Motor neuron (in vitro differentiated cells): ENCODE results near the gene C9orf153. TPM values are rescaled to one million over a fixed set of nuclear protein-coding genes. Genes with fewer than 3 reads are reported as not detected.

Source experiments
- ATAC-seq, 8 experiments: fragments of 200-7000 bp; cut with Tn5 transposase; replicated peaks in 6 of 8; 2 replicates each; pipeline ENCODE4 v1.8.0; 2021; ENCODE audit warnings: mild to moderate bottlenecking in 8 of 8, moderate library complexity in 8 of 8
- H3K27ac ChIP-seq, 2 donors: fragments of 250-450 bp; sonication (Bioruptor Pico); 2 replicates each; pipeline ENCODE4 v1.9.0; 2021; ENCODE audit warnings: antibody characterized with exemption in 2 of 2, mild to moderate bottlenecking in 2 of 2, moderate library complexity in 1 of 2
- H3K4me1 ChIP-seq, 2 donors: fragments of 250-450 bp; sonication (Bioruptor Pico); replicated peaks in 1 of 2; 2 replicates each; pipeline ENCODE4 v1.6.1; 2021; ENCODE audit warnings: antibody characterized with exemption in 2 of 2, mild to moderate bottlenecking in 2 of 2, moderate library complexity in 1 of 2
- H3K4me3 ChIP-seq, 5 donors: fragments of 250-450 bp; sonication (Bioruptor Pico); 2 replicates each; pipeline ENCODE4 v1.9.0; 2021; ENCODE audit warnings: antibody characterized with exemption in 5 of 5, mild to moderate bottlenecking in 5 of 5, moderate library complexity in 4 of 5
- WGBS, 10 experiments: fragments of 450-650 bp; shearing (Covaris generic); methylation state at CpG; one replicate each; pipeline ENCODE4 v1.0.0; 2022; 5-methylcytosine and 5-hydroxymethylcytosine counted together
- in situ Hi-C, 9 experiments: fragments of 400-800 bp; cut with MboI; loops; one replicate each; pipeline ENCODE4 v1.15.0; 2021; ENCODE audit warnings: low sequenced_read_pairs in 9 of 9, low pct_unique_long_range_greater_than_20kb in 2 of 9; ENCODE audit not compliant: unreplicated experiment in 9 of 9
- total RNA-seq, 8 experiments: library from RNA; unstranded; fragments of 300-600 nt; gene quantifications; 2 replicates each; pipeline versions ENCODE4 v1.2.3 to v1.2.4, GENCODE V29; 2022

Gene C9orf153
- total RNA-seq, 8 experiments from 2014 or later: 0.18 to 1.4 (median 0.49) TPM; not detected in 1

- Histone ChIP-seq H3K4me1 (peaks cover 27 to 36% of the 10 kb centered on the region in 2 donors), H3K27ac (peak within 1 kb of the TSS; percentile 95 to 97), H3K4me3 (peak within 1 kb of the TSS; percentile 77 to 92 (median 85))
- in situ Hi-C loops: no loop called here
- 0% methylated on average over 1 to 7 of the region's 101 CpGs; no CpG with 5 or more reads in 7 of the 10 experiments for WGBS, 10 experiments
- peak; percentile 71 to 90 (median 88) for ATAC-seq
Measured at GRCh38 chr9:86282077-86282978, 22.9 kb upstream of the C9orf153 start, which contains the start of gene ISCA1. Gene ISCA1, minus strand, starts transcription at chr9:86282538. Its CDS starts 80 bp downstream, at chr9:86282458.

- 0% methylated on average over 3 to 20 of the region's 31 CpGs; no CpG with 5 or more reads in 4 of the 10 experiments for WGBS, 10 experiments
- Histone ChIP-seq H3K4me3 (peak overlapping the region; percentile 77 to 92 (median 85)), H3K4me1 (peaks cover 23 to 29% of the 10 kb centered on the region in 2 donors), H3K27ac (peak overlapping the region; percentile 95 to 97)
- in situ Hi-C loops: no loop called here
- peak in 2 of 8 experiments; percentile 3 to 6 for ATAC-seq
Measured at GRCh38 chr9:86281593-86282076, 22.2 kb upstream of the C9orf153 start.

- WGBS, 10 experiments: 83 to 100% (median 96%) methylated on average over 1 to 7 of the region's 7 CpGs; no CpG with 5 or more reads in 2 of the 10 experiments
- H3K4me3 ChIP-seq: peak overlapping the region in 4 of 5 donors; percentile 77 to 92 (median 84)
- ATAC-seq: no peak
- in situ Hi-C loops: no loop called here
- peaks cover 20 to 25% of the 10 kb centered on the region in 2 donors for H3K4me1 ChIP-seq
- H3K27ac ChIP-seq: no peak overlapping the region
Measured at GRCh38 chr9:86280580-86280979, 21.1 kb upstream of the C9orf153 start.

GRCh38 chr9:86279839-86280238, 20.4 kb upstream of the C9orf153 start:
- no peak for ATAC-seq
- WGBS, 10 experiments: 83 to 100% (median 96%) methylated on average over 1 to 2 of the region's 3 CpGs; no CpG with 5 or more reads in 4 of the 10 experiments
- Histone ChIP-seq H3K4me1 (peaks cover 20 to 25% of the 10 kb centered on the region in 2 donors), H3K4me3 (no peak overlapping the region), H3K27ac (no peak overlapping the region)
- in situ Hi-C loops: no loop called here

- Histone ChIP-seq H3K27ac (no peak overlapping the region), H3K4me3 (no peak overlapping the region), H3K4me1 (peaks cover 14 to 20% of the 10 kb centered on the region in 2 donors)
- no peak for ATAC-seq
- in situ Hi-C loops: no loop called here
- WGBS, 10 experiments: 33 to 92% (median 75%) methylated on average over 1 of the region's 1 CpG; no CpG with 5 or more reads in 3 of the 10 experiments
Measured at GRCh38 chr9:86277072-86277471, 17.6 kb upstream of the C9orf153 start.

GRCh38 chr9:86275962-86276361, 16.5 kb upstream of the C9orf153 start:
- Histone ChIP-seq H3K4me1 (peaks cover 13 to 19% of the 10 kb centered on the region in 2 donors), H3K4me3 (no peak overlapping the region), H3K27ac (no peak overlapping the region)
- whole genome bisulfite sequencing, 10 experiments: 58 to 100% (median 96%) methylated on average over 1 to 3 of the region's 3 CpGs; no CpG with 5 or more reads in 2 of the 10 experiments
- peak in 5 of 8 experiments; percentile 7 to 35 (median 22) for ATAC-seq
- in situ Hi-C loops: no loop called here

- in situ Hi-C loops: no loop called here
Measured at GRCh38 chr9:86274821-86275643, 15.6 kb upstream of the C9orf153 start.

GRCh38 chr9:86272221-86272620, 12.8 kb upstream of the C9orf153 start:
- in situ Hi-C loops: no loop called here
- Histone ChIP-seq H3K4me3 (no peak overlapping the region), H3K27ac (no peak overlapping the region), H3K4me1 (no peaks in the 10 kb centered on the region)
- 92 to 100% (median 100%) methylated on average over 1 to 4 of the region's 4 CpGs; no CpG with 5 or more reads in 4 of the 10 experiments for WGBS, 10 experiments
- no peak for ATAC-seq

More at GRCh38 chr9:86274821-86275643, 15.6 kb upstream of the C9orf153 start:
- 0 to 100% (median 79%) methylated on average over 1 to 7 of the region's 7 CpGs; no CpG with 5 or more reads in 2 of the 10 experiments for WGBS, 10 experiments
- H3K4me3 ChIP-seq: no peak overlapping the region
- H3K27ac ChIP-seq: no peak overlapping the region
- H3K4me1 ChIP-seq: peaks cover 4 to 9% of the 10 kb centered on the region in 2 donors
- no peak for ATAC-seq

- in situ Hi-C loops: no loop called here
- ATAC-seq: no peak
- H3K27ac ChIP-seq: no peak overlapping the region
- H3K4me1 ChIP-seq: peaks cover 0 to 12% of the 10 kb centered on the region in 2 donors
- no peak overlapping the region for H3K4me3 ChIP-seq
- 43 to 100% (median 100%) methylated on average over 1 to 5 of the region's 6 CpGs; no CpG with 5 or more reads in 3 of the 10 experiments for WGBS, 10 experiments
Measured at GRCh38 chr9:86263876-86264275, 4.4 kb upstream of the C9orf153 start.

- H3K27ac ChIP-seq: no peak overlapping the region
- 36 to 80% (median 51%) methylated on average over 1 to 3 of the region's 4 CpGs; no CpG with 5 or more reads in 6 of the 10 experiments for WGBS, 10 experiments
- H3K4me3 ChIP-seq: no peak overlapping the region
- peaks cover under 1 to 16% of the 10 kb centered on the region in 2 donors for H3K4me1 ChIP-seq
- ATAC-seq: peak in 3 of 8 experiments; percentile 6 to 47 (median 12)
- in situ Hi-C loops: no loop called here
Measured at GRCh38 chr9:86262492-86262891, 3.0 kb upstream of the C9orf153 start.

- ATAC-seq: no peak
- Histone ChIP-seq H3K4me1 (peaks cover 2 to 10% of the 10 kb centered on the region in 2 donors), H3K4me3 (no peak overlapping the region), H3K27ac (no peak overlapping the region)
- in situ Hi-C loops: no loop called here
- 67 to 100% (median 100%) methylated on average over 1 to 2 of the region's 2 CpGs; no CpG with 5 or more reads in 4 of the 10 experiments for WGBS, 10 experiments
Measured at GRCh38 chr9:86257391-86257790, 2.1 kb downstream of the C9orf153 start.

GRCh38 chr9:86256653-86257052, 2.8 kb downstream of the C9orf153 start:
- 63 to 100% (median 98%) methylated on average over 2 to 3 of the region's 3 CpGs; no CpG with 5 or more reads in 4 of the 10 experiments for WGBS, 10 experiments
- H3K4me1 ChIP-seq: peaks cover 2 to 10% of the 10 kb centered on the region in 2 donors
- ATAC-seq: no peak
- no peak overlapping the region for H3K27ac ChIP-seq
- in situ Hi-C loops: no loop called here
- no peak overlapping the region for H3K4me3 ChIP-seq
